Measurements from ENCODE around the gene NKAP.
"Not testable (repeated sequence)": the region's sequence is repeated elsewhere in the genome, so short reads cannot be mapped to it uniquely, and the experiment has no call there.

The NKAP gene

GRCh38 chrX:119941336-119941735, 2.2 kb downstream of the NKAP start:
- in situ Hi-C loops (cut with MboI; ENCODE audit: low sequenced_read_pairs, unreplicated experiment): no loop called here
- DNase-seq (ENCODE audit: low spot score): no peak
- no peak for TF ChIP-seq CTCF (IDR thresholded peaks at IDR 0.05; ENCODE audit: borderline replicate concordance, control extremely low read depth, extremely low read depth, insufficient read depth, missing control alignments)

GRCh38 chrX:119935215-119935874, 8.2 kb downstream of the NKAP start:
- in situ Hi-C loops (cut with MboI; ENCODE audit: low sequenced_read_pairs, unreplicated experiment): no loop called here
- no peak for DNase-seq (ENCODE audit: low spot score)
- no peak for TF ChIP-seq CTCF (IDR thresholded peaks at IDR 0.05; ENCODE audit: borderline replicate concordance, control extremely low read depth, extremely low read depth, insufficient read depth, missing control alignments)

DNA sequence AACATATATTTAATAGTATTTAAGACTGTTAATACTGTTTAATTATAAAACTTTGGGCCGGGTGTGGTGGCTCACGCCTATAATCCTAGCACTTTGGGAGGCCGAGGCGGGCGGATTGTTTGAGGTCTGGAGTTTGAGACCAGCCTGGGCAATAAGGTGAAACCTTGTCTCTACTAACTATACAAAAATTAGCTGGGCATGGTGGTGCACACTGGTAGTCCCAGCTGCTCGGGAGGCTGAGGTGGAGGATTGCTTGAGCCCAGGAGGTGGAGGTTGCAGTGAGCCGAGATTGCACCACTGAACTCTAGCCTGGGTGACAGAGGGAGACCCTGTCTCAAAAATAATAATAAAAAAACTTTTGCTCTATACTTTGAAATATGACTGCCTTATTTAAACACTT, 21.2 kb downstream of the NKAP start:
- not testable (repeated sequence) for DNase-seq (ENCODE audit: low spot score)

DNA sequence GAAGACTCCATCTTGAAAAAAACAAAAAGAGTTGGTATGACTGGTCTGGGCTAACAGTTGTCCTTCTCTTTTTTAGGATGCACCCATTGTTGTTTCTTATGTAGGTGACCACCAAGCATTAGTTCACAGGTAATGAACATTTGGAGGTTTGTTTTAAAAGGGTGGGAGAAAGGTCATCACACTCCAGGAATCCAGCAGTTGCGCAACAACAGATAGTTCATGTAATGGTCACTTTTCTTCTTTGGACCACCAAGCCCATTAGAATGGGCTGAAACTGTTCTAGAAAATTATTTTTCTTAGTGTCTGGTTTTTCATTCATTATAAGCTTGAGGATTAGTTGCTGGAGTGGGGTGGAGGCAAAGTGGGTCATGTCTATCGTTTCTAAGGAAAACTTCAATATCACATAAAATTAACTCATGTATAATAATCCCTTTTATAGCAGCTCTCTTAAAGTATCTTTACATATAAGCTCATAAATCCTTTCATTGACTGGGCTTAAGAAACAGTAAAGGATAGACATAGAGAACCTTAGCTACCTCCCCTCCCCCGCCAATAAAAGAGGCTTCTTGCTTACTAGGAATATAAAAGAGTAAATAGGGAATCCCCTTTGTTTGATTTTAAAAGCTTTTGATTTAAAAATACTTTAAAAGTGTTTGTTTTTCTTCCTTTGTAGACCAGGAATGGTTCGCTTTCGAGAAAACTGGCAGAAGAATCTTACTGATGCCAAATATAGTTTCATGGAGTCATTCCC, 23.5 kb downstream of the NKAP start:
- in situ Hi-C loops (cut with MboI; ENCODE audit: low sequenced_read_pairs, unreplicated experiment): no loop called here
- no peak for TF ChIP-seq CTCF (IDR thresholded peaks at IDR 0.05; ENCODE audit: borderline replicate concordance, control extremely low read depth, extremely low read depth, insufficient read depth, missing control alignments)
- no peak for DNase-seq (ENCODE audit: low spot score)

More for the DNA sequence above, 21.2 kb downstream of the NKAP start:
- in situ Hi-C loops (cut with MboI; ENCODE audit: low sequenced_read_pairs, unreplicated experiment): not testable (repeated sequence)

DNA sequence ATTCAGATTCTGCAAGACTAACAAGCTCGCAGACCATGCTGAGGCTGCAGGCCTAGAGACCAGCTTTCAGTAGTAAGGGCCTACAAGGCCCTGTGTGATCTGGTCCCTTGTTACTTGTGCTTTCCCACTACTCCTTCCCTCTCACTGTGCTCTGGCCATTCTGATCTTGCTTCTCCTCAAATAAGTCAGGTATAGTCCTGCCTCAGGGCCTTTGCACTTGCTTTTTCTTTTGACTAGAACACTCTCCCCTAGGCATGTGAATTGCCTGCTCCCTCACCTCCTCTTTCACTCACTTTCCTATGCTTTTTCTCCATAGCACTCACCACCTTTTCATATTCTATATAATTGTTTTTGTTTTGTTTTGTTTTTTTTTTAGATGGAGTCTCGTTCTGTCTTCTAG, 25.7 kb downstream of the NKAP start:
- no peak for DNase-seq (ENCODE audit: low spot score)
- in situ Hi-C loops (cut with MboI; ENCODE audit: low sequenced_read_pairs, unreplicated experiment): no loop called here
- no peak for TF ChIP-seq CTCF (IDR thresholded peaks at IDR 0.05; ENCODE audit: borderline replicate concordance, control extremely low read depth, extremely low read depth, insufficient read depth, missing control alignments)

DNA sequence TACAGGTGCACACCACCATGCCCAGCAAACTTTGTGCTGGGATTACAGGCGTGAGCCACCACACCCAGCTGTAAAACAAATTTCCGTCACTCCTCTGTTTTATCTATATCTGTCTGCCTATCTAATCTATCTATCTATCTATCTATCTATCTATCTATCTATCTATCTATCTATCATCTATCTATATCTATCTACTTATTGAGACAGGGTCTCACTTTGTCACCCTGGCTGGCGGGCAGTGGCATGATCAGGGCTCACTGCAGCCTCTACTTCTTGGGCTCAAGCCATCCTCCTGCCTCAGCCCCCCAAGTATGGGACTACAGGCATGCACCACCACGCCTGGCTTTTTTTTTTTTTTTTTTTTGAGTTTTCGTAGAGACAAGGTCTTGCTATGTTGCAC, 27.2 kb downstream of the NKAP start:
- in situ Hi-C loops (cut with MboI; ENCODE audit: low sequenced_read_pairs, unreplicated experiment): no loop called here
- no peak for TF ChIP-seq CTCF (IDR thresholded peaks at IDR 0.05; ENCODE audit: borderline replicate concordance, control extremely low read depth, extremely low read depth, insufficient read depth, missing control alignments)
- DNase-seq (ENCODE audit: low spot score): no peak

GRCh38 chrX:119900976-119901375, 42.6 kb downstream of the NKAP start:
- TF ChIP-seq CTCF (IDR thresholded peaks at IDR 0.05; ENCODE audit: borderline replicate concordance, control extremely low read depth, extremely low read depth, insufficient read depth, missing control alignments): no peak
- no peak for DNase-seq (ENCODE audit: low spot score)
- in situ Hi-C loops (cut with MboI; ENCODE audit: low sequenced_read_pairs, unreplicated experiment): no loop called here
